Activated naive CD4-positive, alpha-beta T cell treated with Interleukin-2 at 50 U/mL for 16 hours (primary cell): ENCODE measurements around the gene IGFBP2.

Source experiments
- DNase-seq: peaks from one replicate; pipeline ENCODE4 v3.0.0-alpha.2; 2020

The IGFBP2 gene

GRCh38 chr2:216665717-216666116 is 32.5 kb downstream of the IGFBP2 start:
- DNase-seq: no peak

DNA sequence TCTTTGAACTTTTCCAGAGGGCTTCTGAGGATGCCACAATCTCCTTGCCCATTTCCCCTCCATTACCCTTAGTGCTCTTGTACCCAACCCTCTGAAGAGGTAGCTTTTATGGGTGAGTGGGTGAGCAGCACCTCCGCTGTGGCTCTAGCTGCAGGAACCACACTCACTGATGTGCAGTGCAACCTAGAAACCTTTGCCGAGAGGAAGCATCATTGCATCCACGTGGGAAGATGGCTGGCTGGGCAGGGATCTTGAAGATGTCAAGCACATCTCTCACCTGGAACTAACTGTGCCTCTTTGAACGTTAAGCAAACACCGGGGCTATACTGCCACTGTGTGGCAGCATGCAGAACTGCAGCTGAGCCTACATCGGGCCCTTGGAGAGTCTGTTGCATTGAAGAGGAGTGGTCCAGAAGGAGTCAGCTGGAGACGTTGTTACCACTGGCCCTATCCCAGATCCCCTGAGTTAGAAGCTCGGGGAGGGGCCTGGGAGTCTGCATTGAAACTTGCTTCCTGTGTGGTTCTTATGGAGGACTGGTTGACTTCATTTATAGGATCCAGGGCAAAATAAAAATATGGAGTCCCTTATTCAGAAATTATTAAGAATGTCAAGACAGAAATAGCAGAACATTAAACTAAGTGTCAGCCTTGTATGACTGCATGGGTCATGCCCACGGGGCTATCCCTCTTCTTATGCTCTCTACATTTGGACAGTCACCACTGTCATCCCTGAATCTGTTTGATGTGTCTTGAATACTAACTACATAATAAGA is 33.4 kb downstream of the IGFBP2 start:
- peak; percentile 63 for DNase-seq

DNA sequence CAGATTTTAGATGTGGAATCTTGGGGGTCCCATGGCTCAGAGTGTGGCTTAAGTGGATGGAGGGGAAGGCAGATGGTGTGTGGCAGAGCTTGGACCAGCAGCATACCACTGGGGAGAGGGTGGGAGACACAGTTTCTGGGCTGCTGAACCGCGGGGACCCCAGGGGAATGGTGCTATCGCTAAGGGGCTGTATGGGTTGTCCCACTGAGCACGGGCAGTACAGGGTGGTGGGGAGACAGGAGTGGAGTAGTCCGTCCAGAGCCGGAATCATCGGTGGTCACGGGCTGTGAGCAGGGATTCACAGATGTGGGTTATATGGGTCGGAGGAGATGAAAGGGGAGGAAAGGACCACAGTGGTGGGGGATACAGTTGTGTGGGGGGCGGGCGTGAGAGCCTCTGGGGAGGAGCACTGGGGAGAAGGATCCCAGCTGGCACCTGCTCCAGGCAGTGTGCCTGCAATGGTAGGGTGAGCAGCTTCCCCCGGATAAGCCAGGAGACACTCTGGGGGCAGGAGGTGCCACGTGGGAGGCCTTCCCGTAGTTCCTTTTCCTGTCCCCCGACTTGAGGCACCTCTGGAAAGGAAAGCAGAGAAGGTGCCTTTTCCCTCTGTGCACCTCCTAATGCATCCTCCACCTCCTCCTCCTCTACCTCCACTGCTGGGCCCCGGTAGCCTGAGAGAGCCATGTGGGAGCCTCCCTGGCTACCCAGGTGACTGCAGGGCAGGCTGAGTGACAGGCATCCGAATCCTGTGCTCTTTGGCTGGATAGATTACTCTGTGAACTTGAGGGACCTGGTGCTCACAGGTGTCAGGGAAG is 37.3 kb downstream of the IGFBP2 start:
- DNase-seq: no peak

DNA sequence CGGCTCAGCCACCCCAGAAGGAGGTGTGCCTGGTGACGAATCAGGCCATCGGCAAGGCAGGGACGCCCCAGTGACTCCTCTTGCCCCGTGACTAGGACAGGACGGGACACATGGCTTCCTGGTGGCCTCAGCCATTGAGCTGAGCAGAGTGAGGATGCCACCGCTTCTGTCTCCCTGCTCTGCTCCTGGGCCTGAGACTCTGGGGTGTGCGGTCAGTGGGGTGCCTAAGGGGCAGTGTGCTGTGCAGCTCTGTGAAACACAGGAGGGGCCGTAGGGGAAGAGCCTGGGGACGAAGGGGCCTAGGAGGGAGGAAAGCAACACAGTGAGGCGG is 37.8 kb downstream of the IGFBP2 start:
- no peak for DNase-seq

GRCh38 chr2:216671791-216672343 is 38.6 kb downstream of the IGFBP2 start:
- no peak for DNase-seq

DNA sequence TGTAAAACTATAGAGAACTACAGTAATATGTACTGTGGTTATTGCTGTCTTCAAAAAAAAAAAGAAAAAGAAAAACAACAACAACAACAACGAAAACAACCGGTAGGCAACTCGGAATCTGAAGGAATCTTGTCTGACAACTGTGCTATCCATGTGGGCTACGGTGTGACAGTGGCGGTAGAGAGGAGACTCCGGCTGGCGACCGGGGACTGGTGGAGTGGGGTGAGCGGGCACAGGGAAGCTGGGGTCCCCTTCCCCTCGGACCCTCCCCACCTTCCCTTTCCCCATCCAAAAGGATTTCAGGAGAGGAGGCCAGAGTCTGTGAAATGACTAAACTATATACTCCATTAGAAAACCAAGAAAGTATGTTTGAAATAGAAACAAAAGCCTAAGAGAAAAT is 39.2 kb downstream of the IGFBP2 start:
- no peak for DNase-seq

DNA sequence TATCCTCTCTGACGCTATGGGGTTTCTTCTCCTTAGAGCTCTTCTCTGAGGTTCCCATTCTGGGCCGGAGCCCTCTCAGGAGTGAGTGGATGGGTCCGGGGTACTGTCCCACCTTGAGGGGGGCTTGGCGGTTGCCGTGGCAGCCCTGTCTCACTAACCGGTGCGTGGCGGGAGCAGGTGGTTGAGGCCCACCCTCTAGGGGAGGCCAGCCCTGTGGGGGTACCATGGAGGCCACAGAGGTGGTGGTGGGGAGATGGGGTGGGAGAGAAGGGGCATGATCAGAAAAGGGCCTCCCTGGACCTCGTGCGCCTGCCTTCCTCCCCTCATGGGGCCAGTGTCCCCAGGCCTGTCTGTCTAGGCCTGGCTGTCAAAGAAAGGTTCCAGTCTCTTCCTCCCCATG is 39.8 kb downstream of the IGFBP2 start:
- DNase-seq: no peak

DNA sequence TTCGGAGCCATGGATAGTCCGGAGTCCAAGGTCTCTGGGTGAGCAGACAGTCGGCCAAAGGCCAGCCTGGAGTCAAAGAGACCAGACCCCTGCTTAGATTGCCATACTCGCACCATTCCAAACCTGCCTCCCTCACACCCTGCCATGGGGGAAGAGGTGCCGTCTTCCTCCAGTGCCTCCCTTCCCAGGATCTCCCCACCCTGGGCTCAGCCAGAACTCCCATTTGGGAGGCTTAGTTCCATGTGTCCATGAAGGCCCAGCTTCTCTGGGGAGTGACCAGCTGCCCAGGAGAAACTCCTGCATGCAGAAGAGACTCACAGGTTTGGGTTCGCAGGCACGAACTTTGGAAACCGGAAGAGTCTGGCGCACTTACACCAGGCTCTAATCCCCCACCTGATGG is 40.4 kb downstream of the IGFBP2 start:
- DNase-seq: no peak

- DNase-seq: no peak
Observed at GRCh38 chr2:216674376-216674775, 41.2 kb downstream of the IGFBP2 start.

GRCh38 chr2:216676630-216677029 is 43.4 kb downstream of the IGFBP2 start:
- no peak for DNase-seq

GRCh38 chr2:216677439-216678097 is 44.3 kb downstream of the IGFBP2 start:
- no peak for DNase-seq

DNA sequence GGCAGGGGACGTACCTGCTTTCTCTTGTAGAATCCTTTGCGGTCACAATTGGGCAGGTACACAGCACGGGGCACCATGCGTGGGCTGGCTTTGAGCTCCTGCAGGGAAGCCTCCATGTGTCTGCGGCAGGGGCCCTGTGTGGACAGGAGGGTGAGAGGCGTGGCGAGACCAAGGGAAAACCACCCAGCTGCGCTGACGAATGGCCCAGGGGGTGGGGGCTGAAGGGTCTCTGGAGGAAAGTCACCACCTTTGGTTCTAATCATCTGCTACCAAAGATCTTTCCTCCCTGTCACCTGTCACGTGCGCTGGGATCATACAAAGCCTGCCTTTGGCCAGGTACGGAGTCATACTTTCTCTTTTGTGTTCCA is 44.9 kb downstream of the IGFBP2 start:
- no peak for DNase-seq

- DNase-seq: no peak
Observed at GRCh38 chr2:216678813-216679657, 45.8 kb downstream of the IGFBP2 start.

GRCh38 chr2:216679658-216680024 is 46.4 kb downstream of the IGFBP2 start:
- no peak for DNase-seq

DNA sequence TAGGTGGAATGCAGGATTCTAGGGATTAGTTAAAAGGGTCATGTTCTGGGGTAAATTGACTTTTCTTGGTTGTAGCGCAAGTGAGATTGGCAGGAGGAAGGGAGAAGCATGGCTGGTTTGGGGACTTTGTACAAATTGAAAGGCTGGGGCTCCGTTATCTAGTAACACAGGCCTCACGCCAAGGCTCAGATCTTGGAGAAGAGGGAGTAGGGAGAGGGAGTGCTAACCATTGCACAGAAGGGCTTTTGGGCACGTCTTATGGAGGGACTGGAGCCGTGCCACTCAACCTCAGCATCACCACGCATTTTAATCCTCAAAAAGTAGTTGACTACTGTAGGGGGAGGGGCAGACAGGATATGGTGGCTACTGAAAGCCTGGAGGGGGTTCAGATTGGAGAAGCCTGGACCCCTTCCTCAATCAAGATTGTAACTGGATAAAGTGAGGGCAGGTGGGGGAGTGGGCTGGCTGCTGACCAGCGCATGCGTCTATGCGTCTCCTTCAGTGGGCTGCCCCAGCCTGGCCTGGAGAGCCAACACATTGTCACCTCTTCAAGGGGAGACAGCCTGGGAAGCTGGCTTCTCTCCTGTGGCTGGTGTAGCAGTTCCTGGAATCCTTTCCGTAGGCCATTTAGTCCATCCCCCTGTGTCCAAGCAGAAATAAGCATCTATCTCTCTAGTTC is 47.9 kb downstream of the IGFBP2 start:
- no peak for DNase-seq

GRCh38 chr2:216681683-216682082 is 48.5 kb downstream of the IGFBP2 start:
- DNase-seq: no peak

DNA sequence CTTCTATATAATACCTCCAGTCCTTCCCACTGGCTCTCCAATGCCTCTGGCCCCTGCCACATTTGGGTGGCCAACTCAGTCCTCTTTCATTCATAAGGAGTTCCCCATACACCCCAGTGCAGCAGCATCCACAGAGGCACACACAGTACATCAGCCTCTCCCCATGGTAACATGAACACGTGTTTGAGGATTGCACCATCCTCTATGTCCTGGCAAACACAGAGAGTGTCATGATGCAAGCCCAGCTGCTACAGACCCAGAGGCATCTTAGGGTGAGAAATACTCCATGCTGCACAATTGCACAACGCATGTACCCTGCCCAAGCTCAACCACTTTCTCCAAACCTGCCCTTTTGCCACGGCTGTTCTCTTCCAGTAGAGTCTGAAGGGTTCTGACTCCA is 50.6 kb downstream of the IGFBP2 start:
- DNase-seq: no peak

DNA sequence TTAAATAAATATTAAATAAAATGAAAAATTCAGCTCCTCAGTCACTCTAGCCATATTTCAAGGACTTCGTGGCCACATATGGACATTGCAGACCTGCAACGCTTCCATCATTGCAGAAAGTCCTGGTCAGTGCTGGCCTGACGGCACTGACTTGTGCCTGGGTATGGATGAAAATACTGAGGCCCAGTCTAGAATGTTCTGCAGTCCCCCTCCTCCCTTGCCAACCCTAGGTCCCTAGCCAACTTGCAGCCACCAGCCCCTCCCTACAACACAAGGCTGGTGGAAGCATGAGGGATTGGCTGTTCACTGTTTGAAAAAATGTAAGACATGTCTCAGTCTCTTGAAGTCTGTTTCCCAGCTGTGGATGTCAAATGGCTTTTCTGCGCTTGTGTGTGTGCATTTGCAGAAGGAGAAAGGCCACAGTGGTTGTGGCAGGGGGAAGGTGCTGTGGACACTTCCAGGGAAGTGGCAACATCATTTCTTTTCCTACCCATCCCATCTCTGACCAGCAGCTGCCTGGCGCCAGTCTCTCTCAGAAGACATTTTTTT is 52.2 kb downstream of the IGFBP2 start:
- DNase-seq: no peak

GRCh38 chr2:216687111-216687510 is 53.9 kb downstream of the IGFBP2 start:
- DNase-seq: no peak

DNA sequence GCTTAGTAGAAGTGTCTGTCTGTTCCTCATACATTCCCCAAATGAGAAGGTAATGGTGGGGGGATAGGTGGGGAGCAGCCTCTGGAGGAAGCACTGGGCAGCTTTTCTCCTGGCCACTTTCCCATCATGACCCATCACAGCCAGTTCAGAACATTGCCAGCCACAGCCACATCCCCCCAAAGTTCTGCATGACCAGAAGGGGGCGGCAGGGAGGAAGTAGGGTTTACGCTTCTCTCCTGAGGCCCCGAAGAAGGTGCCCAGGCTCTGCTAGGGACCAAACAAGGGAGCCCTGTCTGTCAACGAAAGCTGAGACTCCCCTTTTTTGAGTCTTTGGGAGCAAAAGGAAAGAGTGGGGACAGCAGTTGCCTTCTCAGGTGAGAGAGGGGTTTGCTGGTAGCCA is 54.4 kb downstream of the IGFBP2 start:
- no peak for DNase-seq

GRCh38 chr2:216688731-216689340 is 55.6 kb downstream of the IGFBP2 start:
- DNase-seq: no peak
